HG03103 (cell line): ENCODE measurements around the gene FMN1.
A peak's percentile ranks its signal among the peaks of the same experiment; 100 is the strongest.

ENCODE experiments used
- ATAC-seq: cut with Tn5 transposase; IDR thresholded peaks from one replicate; pipeline ENCODE4 v1.9.1; 2021; ENCODE audit warnings: low read depth; ENCODE audit not compliant: unreplicated experiment

Gene FMN1, protein sequence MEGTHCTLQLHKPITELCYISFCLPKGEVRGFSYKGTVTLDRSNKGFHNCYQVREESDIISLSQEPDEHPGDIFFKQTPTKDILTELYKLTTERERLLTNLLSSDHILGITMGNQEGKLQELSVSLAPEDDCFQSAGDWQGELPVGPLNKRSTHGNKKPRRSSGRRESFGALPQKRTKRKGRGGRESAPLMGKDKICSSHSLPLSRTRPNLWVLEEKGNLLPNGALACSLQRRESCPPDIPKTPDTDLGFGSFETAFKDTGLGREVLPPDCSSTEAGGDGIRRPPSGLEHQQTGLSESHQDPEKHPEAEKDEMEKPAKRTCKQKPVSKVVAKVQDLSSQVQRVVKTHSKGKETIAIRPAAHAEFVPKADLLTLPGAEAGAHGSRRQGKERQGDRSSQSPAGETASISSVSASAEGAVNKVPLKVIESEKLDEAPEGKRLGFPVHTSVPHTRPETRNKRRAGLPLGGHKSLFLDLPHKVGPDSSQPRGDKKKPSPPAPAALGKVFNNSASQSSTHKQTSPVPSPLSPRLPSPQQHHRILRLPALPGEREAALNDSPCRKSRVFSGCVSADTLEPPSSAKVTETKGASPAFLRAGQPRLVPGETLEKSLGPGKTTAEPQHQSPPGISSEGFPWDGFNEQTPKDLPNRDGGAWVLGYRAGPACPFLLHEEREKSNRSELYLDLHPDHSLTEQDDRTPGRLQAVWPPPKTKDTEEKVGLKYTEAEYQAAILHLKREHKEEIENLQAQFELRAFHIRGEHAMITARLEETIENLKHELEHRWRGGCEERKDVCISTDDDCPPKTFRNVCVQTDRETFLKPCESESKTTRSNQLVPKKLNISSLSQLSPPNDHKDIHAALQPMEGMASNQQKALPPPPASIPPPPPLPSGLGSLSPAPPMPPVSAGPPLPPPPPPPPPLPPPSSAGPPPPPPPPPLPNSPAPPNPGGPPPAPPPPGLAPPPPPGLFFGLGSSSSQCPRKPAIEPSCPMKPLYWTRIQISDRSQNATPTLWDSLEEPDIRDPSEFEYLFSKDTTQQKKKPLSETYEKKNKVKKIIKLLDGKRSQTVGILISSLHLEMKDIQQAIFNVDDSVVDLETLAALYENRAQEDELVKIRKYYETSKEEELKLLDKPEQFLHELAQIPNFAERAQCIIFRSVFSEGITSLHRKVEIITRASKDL (N-terminal part only)

DNA sequence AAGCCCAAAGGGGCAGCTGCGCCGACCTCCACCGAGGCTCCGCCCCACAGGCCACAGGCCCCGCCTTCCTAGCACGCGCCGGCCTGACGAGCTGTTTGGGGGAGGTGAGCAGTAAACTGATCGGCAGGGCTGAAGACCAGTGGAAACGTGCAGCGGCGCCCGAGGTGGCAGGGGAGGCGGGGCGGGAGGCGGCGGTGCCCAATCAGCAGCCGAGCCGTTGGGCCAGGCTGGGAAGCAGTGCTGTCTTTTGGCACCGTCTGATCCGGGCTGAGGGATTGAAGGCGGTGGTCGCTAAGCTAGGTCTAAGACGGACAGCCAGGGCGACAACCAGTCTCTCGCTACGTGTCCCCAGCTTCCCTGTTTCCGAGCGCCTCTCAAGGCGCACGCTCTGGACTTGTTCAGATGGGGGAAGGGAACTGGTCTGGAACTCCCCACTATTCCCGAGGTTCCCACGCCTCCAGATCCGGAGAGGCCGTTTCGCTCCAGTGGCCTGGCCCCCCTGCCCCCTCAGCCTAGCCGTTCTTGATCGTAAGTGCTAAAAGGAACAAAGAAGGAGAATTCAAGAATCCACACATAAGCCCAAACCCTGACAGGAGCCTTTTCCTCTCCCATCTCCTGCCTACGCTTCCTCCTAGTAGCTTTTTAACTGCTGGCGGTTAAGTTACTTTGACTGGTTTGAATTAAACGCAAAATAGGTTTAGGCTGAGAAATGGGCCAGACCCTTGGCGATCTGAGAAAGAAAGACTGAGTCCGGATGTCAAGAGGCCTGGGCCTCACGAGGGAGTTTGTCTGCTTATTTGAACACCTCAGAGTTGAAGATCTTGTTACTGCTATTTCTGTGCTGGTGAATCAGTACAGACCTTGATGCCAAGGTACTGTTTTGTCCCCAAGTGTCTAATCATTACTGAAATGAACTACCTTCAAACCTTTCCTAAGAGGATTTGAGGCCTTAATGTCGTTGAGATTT is at the start of gene FMN1:
Gene FMN1, minus strand, starts transcription at position 11 of the 967 bp plus-strand sequence. CDS start 39,800 bp downstream, outside the sequence.
- ATAC-seq = peak; percentile 92

DNA sequence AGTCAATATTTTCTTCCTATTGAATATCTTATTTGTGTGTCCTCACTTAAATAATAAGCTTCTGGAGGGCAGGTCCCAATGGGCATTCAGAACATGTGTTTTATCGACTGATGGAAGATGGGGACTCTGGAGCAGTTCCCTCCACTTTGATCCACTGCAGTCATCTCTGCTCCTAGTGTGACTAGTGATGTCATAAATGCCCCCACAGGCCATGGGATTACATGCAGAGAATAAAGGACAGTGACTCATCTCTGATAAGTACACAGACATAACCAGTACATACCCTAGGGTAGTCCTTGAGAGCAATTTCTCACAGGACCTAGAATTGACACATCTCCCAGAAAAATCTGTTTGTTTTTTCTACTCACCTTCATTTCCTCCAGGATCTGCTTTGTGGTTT is 49.4 kb upstream of the FMN1 start:
- ATAC-seq = no peak

- no peak for ATAC-seq
These were observed 48.9 kb upstream of the FMN1 start for GRCh38 chr15:33243393-33243792.

DNA sequence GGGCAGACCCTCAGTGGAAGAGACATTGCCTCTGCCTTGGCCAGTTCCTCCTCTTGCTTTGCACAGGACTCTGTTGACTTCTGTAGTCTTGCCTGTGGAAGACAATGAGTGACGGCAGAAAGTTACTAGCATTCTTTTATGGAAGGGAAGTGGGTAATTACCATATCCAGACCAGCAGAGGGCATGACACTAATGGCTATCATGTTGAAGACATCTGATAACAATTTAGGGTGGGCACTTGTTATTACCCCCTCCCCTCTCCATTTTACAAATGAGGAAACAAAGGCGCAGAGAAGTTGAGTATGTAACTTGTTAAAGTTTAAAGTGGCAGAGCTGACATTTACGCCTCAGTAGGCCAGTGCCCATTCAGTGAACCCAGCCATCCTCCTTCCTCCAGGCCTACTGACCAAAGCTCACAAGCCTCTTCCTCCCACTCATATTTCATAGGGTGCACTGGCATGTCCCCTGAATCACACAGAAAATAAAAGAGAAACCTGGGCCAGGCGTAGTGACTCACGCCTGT is 48.2 kb upstream of the FMN1 start:
- ATAC-seq = no peak

DNA sequence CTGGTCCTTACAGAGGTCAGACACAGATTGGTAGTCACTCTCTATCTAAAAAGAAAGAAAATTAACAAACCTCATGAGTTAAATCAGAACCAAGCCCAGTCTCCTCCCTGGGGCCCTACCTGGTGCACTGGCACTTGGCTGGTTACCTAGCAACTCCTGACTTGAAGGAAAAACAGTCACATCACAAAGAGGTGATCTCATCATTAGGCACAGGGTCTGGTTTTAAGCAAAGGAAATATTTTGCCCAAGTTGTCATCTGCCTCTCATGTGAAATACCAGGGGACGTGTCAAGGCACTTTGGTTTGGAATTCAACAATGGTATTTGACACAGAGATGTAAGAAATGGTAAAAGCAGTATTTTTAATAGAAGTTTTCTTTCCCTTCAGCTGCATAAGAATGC is 47.7 kb upstream of the FMN1 start:
- ATAC-seq = no peak

- ATAC-seq = no peak
These were observed 42.5 kb upstream of the FMN1 start for GRCh38 chr15:33236841-33237509.

GRCh38 chr15:33234020-33234461 is 39.5 kb upstream of the FMN1 start:
- no peak for ATAC-seq

DNA sequence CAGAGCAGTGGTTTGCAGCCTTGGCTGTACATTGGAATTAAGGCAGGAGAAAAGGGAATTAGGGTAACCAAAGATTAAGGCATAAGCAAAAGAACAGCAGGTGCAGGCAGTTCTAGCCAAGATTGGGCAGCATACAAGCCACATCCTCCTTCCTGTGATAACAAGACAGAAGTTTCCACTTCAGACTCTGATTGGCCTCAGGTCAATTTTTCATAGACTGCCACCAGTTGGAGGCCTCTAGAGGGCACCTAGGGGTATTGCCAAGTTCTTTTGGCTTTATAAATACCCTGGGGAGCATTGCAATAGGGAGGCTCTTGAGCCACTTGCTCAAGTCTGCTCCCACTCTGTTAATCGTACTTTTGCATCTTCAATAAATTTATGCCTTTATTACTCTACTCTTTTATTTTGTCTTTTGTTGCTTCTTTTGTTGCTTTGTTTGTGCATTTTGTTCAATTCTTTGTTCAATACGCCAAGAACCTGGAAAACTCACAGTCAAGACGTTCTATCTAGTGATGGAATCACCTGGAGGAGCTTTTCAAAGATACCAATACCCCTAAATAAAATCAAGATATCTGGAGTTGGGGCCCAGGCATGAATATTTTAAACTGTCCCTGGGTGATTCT is 32.2 kb upstream of the FMN1 start:
- peak; percentile 78 for ATAC-seq

GRCh38 chr15:33218071-33218491 is 23.6 kb upstream of the FMN1 start:
- no peak for ATAC-seq

GRCh38 chr15:33215941-33216872 is 21.7 kb upstream of the FMN1 start:
- no peak for ATAC-seq

DNA sequence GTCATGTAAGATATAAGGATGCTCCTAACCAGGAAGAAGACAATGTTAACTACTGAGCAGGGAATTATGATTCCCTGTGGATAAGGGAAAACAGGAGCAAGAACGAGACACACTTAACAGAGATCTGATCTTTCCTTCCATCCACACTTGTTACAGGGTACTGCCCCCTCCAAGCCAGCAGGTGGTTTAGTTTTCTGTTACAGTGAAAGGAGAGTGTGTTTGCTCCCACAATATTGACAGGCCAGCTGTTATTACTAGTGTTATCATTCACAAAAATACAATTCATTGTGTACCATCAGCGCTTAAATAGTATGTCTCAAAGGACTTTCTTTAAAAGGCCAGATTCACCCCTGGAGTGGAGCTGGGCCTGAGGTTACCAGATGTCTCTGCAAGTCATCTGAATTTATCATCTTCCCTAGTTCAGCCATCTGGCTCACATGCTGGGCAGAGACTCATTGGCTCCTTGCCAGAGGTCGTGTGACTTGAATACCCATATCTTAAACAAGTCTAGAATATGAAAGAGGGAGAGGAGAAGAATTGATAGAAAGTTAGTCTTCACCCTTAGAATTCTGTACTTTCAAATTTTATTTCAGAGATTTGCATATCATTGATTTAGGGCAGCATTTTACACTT is 16.8 kb upstream of the FMN1 start:
- ATAC-seq = no peak

DNA sequence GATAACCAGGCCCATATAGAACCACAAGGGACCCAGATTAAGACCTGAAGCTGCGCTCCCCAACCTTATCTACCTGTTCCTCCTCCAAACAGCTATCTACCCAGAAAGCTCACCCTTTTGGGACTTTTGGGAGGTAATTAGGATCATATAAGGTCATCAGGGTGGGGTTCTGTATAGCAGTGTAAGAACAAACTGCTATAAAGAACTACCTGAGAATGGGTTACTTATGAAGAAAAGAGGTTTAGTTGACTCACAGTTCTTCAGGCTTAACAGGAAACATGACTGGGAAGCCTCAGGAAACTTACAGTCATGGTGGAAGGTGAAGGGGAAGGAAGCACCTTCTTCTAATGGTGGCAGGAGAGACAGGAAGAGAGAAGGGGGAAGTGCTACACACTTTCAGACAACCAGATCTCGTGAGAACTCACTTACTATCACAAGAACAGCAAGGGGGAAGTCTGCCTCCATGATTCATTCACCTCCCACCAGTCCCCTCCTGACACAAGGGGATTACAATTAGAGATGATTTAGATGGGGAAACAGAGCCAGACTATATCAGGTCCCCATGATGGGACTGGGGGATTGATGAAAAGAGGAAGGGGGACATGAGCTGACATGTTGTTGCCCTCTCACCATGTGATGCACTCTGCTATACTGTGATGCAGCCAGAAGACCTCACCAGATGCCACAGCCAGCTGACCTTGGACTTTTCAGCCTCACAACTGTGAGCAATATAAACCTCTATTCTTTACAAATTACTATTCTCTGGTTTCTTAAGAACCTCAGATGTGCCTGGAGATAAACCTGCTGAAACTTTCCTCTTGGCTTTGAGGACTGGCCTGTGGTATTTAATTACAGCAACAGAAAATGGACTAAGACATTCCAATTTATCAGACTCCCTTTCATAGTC is 15.3 kb upstream of the FMN1 start:
- no peak for ATAC-seq

DNA sequence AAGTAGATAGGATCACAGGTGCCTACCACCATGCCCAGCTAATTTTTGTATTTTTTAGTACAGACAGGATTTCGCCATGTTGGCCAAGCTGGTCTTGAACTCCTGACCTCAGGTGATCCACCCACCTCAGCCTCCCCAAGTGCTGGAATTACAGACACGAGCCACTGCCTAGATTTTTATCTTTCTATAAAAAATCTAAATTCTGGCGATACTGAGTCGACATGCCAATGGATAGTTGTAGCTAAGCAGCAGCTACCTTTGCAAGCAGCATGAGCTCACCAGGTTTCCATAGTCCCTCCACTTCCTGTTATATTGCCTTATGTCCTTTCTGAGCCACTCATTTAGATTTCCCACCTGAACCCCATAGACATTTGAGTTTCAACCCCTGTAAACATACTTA is 13.1 kb upstream of the FMN1 start:
- no peak for ATAC-seq

GRCh38 chr15:33206366-33206765 is 11.9 kb upstream of the FMN1 start:
- no peak for ATAC-seq

GRCh38 chr15:33204926-33205325 is 10.4 kb upstream of the FMN1 start:
- no peak for ATAC-seq

DNA sequence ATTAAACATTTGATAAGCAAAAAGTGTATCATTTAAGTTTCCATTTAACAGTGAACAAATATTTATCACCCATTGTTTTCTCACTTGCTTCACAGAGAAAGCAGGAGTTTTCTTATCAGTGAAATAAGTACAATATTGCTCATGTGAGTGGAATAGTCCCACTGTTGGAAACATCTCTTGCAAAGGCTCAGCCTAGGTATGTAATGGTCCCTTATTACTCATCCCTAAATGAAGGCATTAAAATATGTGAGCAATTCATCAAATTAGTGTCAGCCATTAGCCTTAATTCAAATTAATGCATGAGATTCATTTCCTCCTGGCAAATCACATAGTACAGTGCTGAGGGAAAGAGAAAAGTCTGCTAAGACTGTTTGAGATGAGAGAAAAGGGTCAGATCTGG is 9.6 kb upstream of the FMN1 start:
- ATAC-seq = no peak
